ENCODE measurements around the gene STK32C.

Gene STK32C

GRCh38 chr10:132223611-132224342, 84.0 kb downstream of the STK32C start:
- no peak for TF ChIP-seq REST (IDR thresholded peaks at IDR 0.05; ENCODE audit: insufficient read depth in 1 of 2, low read depth in 2 of 2, low read length in 2 of 2)
- no peak for TF ChIP-seq TAF1 (IDR thresholded peaks at IDR 0.05; ENCODE audit: borderline replicate concordance, insufficient read depth, low read length)
- no peak for TF ChIP-seq SIN3A (IDR thresholded peaks at IDR 0.05; ENCODE audit: borderline replicate concordance, insufficient read depth, low read length)
- no peak for TF ChIP-seq POLR2AphosphoS5 (IDR thresholded peaks at IDR 0.05; ENCODE audit: low read depth, low read length)
- TF ChIP-seq FOXP2 (optimal IDR thresholded peaks at IDR 0.05; ENCODE audit: borderline replicate concordance, extremely low read depth, extremely low read length, insufficient read depth) = no peak

GRCh38 chr10:132223156-132223590, 84.6 kb downstream of the STK32C start:
- no peak for TF ChIP-seq POLR2AphosphoS5 (IDR thresholded peaks at IDR 0.05; ENCODE audit: low read depth, low read length)
- TF ChIP-seq SIN3A (IDR thresholded peaks at IDR 0.05; ENCODE audit: borderline replicate concordance, insufficient read depth, low read length) = no peak

- TF ChIP-seq SIN3A (IDR thresholded peaks at IDR 0.05; ENCODE audit: borderline replicate concordance, insufficient read depth, low read length) (no peak), FOXP2 (optimal IDR thresholded peaks at IDR 0.05; ENCODE audit: borderline replicate concordance, extremely low read depth, extremely low read length, insufficient read depth) (no peak)
Measured at GRCh38 chr10:132222726-132223125, 85.0 kb downstream of the STK32C start.

- TF ChIP-seq REST (IDR thresholded peaks at IDR 0.05; ENCODE audit: insufficient read depth in 1 of 2, low read depth in 2 of 2, low read length in 2 of 2) = no peak
- no peak for TF ChIP-seq POLR2AphosphoS5 (IDR thresholded peaks at IDR 0.05; ENCODE audit: low read depth, low read length)
- TF ChIP-seq SIN3A (IDR thresholded peaks at IDR 0.05; ENCODE audit: borderline replicate concordance, insufficient read depth, low read length) = no peak
- no peak for TF ChIP-seq FOXP2 (optimal IDR thresholded peaks at IDR 0.05; ENCODE audit: borderline replicate concordance, extremely low read depth, extremely low read length, insufficient read depth)
- no peak for TF ChIP-seq TAF1 (IDR thresholded peaks at IDR 0.05; ENCODE audit: borderline replicate concordance, insufficient read depth, low read length)
Measured at GRCh38 chr10:132220061-132220460, 87.7 kb downstream of the STK32C start.

- no peak for TF ChIP-seq SIN3A (IDR thresholded peaks at IDR 0.05; ENCODE audit: borderline replicate concordance, insufficient read depth, low read length)
- no peak for TF ChIP-seq FOXP2 (optimal IDR thresholded peaks at IDR 0.05; ENCODE audit: borderline replicate concordance, extremely low read depth, extremely low read length, insufficient read depth)
- no peak for TF ChIP-seq TAF1 (IDR thresholded peaks at IDR 0.05; ENCODE audit: borderline replicate concordance, insufficient read depth, low read length)
- no peak for TF ChIP-seq REST (IDR thresholded peaks at IDR 0.05; ENCODE audit: insufficient read depth in 1 of 2, low read depth in 2 of 2, low read length in 2 of 2)
- TF ChIP-seq POLR2AphosphoS5 (IDR thresholded peaks at IDR 0.05; ENCODE audit: low read depth, low read length) = no peak
Measured at GRCh38 chr10:132219486-132219885, 88.3 kb downstream of the STK32C start.

GRCh38 chr10:132213917-132214316, 93.8 kb downstream of the STK32C start:
- TF ChIP-seq TAF1 (IDR thresholded peaks at IDR 0.05; ENCODE audit: borderline replicate concordance, insufficient read depth, low read length) = no peak
- no peak for TF ChIP-seq POLR2AphosphoS5 (IDR thresholded peaks at IDR 0.05; ENCODE audit: low read depth, low read length)
- no peak for TF ChIP-seq FOXP2 (optimal IDR thresholded peaks at IDR 0.05; ENCODE audit: borderline replicate concordance, extremely low read depth, extremely low read length, insufficient read depth)
- no peak for TF ChIP-seq REST (IDR thresholded peaks at IDR 0.05; ENCODE audit: insufficient read depth in 1 of 2, low read depth in 2 of 2, low read length in 2 of 2)
- TF ChIP-seq SIN3A (IDR thresholded peaks at IDR 0.05; ENCODE audit: borderline replicate concordance, insufficient read depth, low read length) = no peak

Measured in PFSK-1 (cell line).